Liver (tissue), 2 donors: ENCODE data around the gene FGFRL1.

Experiments used
- CTCF ChIP-seq: fragments of 150-350 bp; IDR thresholded peaks from 2 replicates; pipeline ENCODE4 v1.5.1; 2017; ENCODE audit warnings: improper control_type of control experiment, low read depth, low read length; ENCODE audit not compliant: missing input control
- REST ChIP-seq: IDR thresholded peaks from 2 replicates; pipeline ENCODE4 v1.6.1; 2016; ENCODE audit warnings: antibody characterized with exemption, mild to moderate bottlenecking
- ZBTB33 ChIP-seq: IDR thresholded peaks from 2 replicates; pipeline ENCODE4 v1.6.1; 2016; ENCODE audit warnings: antibody characterized with exemption
- donor health status: healthy.

GRCh38 chr4:1000686-1001260 lies 10.7 kb upstream of the FGFRL1 start:
- TF ChIP-seq CTCF (no peak), REST (no peak), ZBTB33 (no peak)
